EH (cell line): ENCODE results near the gene HPCAL1.

Experiments
- DNase-seq: peaks from one replicate; pipeline ENCODE4 v3.0.0-alpha.2; 2015; ENCODE audit warnings: low read depth

The HPCAL1 gene

GRCh38 chr2:10355471-10356438 lies 53.1 kb downstream of the HPCAL1 start:
- DNase-seq = no peak

GRCh38 chr2:10356439-10356811 lies 53.7 kb downstream of the HPCAL1 start:
- no peak for DNase-seq

- no peak for DNase-seq
Observed at GRCh38 chr2:10357193-10358169, 54.8 kb downstream of the HPCAL1 start.

- no peak for DNase-seq
Observed at GRCh38 chr2:10359246-10359645, 56.5 kb downstream of the HPCAL1 start.

- no peak for DNase-seq
Observed at GRCh38 chr2:10359731-10360329, 57.1 kb downstream of the HPCAL1 start.

- DNase-seq = no peak
Observed at GRCh38 chr2:10360460-10360849, 57.8 kb downstream of the HPCAL1 start.

GRCh38 chr2:10360850-10361588 lies 58.3 kb downstream of the HPCAL1 start:
- DNase-seq = peak; percentile 25

GRCh38 chr2:10362096-10362897 lies 59.6 kb downstream of the HPCAL1 start:
- no peak for DNase-seq

- DNase-seq = no peak
Observed at GRCh38 chr2:10362898-10363454, 60.3 kb downstream of the HPCAL1 start.

GRCh38 chr2:10363861-10364610 lies 61.3 kb downstream of the HPCAL1 start:
- no peak for DNase-seq

- DNase-seq = no peak
Observed at GRCh38 chr2:10365412-10365811, 62.7 kb downstream of the HPCAL1 start.

GRCh38 chr2:10366601-10367270 lies 64.0 kb downstream of the HPCAL1 start:
- DNase-seq = no peak

- no peak for DNase-seq
Observed at GRCh38 chr2:10367472-10368439, 65.1 kb downstream of the HPCAL1 start.

- no peak for DNase-seq
Observed at GRCh38 chr2:10368491-10369231, 66.0 kb downstream of the HPCAL1 start.

GRCh38 chr2:10369269-10370255 lies 66.9 kb downstream of the HPCAL1 start:
- DNase-seq = no peak

GRCh38 chr2:10370390-10370789 lies 67.7 kb downstream of the HPCAL1 start:
- no peak for DNase-seq
